Lung (tissue), 16 donors: Measurements from ENCODE around the gene ANKRD28. TPM values are rescaled to one million over a fixed set of nuclear protein-coding genes. Genes with fewer than 3 reads are reported as not detected.

Source experiments
- ATAC-seq: fragments of 200-7000 bp; cut with Tn5 transposase; one replicate; pipeline ENCODE4 v1.9.1; 2020; ENCODE audit warnings: moderate number of reproducible peaks; ENCODE audit not compliant: insufficient read depth, low FRiP score
- DNase-seq, 3 donors: peaks; one replicate each; pipeline ENCODE4 v3.0.0-alpha.2; 2013 to 2017
- H3K27ac ChIP-seq, 2 donors: one replicate each; pipeline ENCODE4 v1.5.1; 2013; ENCODE audit warnings: mild to moderate bottlenecking in 2 of 2, moderate library complexity in 2 of 2, control low read depth in 1 of 2, inconsistent platforms in 1 of 2, low read depth in 1 of 2, low read length in 1 of 2
- H3K27me3 ChIP-seq, 3 donors: one replicate each; pipeline ENCODE4 v1.5.1; 2013; ENCODE audit warnings: low read length in 2 of 3; ENCODE audit not compliant: control insufficient read depth in 3 of 3, insufficient read depth in 3 of 3
- H3K36me3 ChIP-seq, 4 donors: one replicate each; pipeline ENCODE4 v1.5.1; 2013; ENCODE audit warnings: low read length in 4 of 4, mild to moderate bottlenecking in 1 of 4, moderate library complexity in 1 of 4; ENCODE audit not compliant: control insufficient read depth in 4 of 4, insufficient read depth in 4 of 4
- H3K4me1 ChIP-seq, 5 donors: one replicate each; pipeline ENCODE4 v1.5.1; 2013; ENCODE audit warnings: low read length in 5 of 5, mild to moderate bottlenecking in 2 of 5, moderate library complexity in 1 of 5; ENCODE audit not compliant: control insufficient read depth in 5 of 5, insufficient read depth in 5 of 5
- H3K4me3 ChIP-seq: one replicate; pipeline ENCODE4 v1.5.1; 2013; ENCODE audit warnings: mild to moderate bottlenecking, control low read depth, moderate library complexity
- H3K9ac ChIP-seq, 2 donors: one replicate each; pipeline ENCODE4 v1.5.1; 2013; ENCODE audit warnings: low read length in 2 of 2, control low read depth in 1 of 2; ENCODE audit not compliant: insufficient read depth in 1 of 2
- H3K9me3 ChIP-seq, 4 donors: one replicate each; pipeline ENCODE4 v1.5.1; 2013; ENCODE audit warnings: low read length in 3 of 4, mild to moderate bottlenecking in 1 of 4, moderate library complexity in 1 of 4; ENCODE audit not compliant: control insufficient read depth in 4 of 4, insufficient read depth in 3 of 4
- whole genome bisulfite sequencing, 2 donors: extraction: QIAGEN DNeasy Blood & Tissue Kit; methylation state at CpG; one replicate each; pipeline ENCODE4 v1.1.7; 2013; 5-methylcytosine and 5-hydroxymethylcytosine counted together
- long read RNA-seq, 5 donors: transcript quantifications; one replicate each; lab custom pipeline, GENCODE V29; 2026
- polyA plus RNA-seq, 2 donors: library from polyadenylated mRNA; stranded (reverse); fragments of 200-250 nt; gene quantifications; one replicate each; pipeline ENCODE4 v1.2.1, GENCODE V29; 2013
- total RNA-seq, 2 donors: library from RNA; depleted of rRNA in 1 of 2; stranded (reverse); fragments of >200 nt in 1 of 2; gene quantifications; one replicate each; pipeline ENCODE4 v1.2.1, GENCODE V29; 2014 to 2021
- TF ChIP-seq, protein P1 (sequence below): IDR thresholded peaks from 2 replicates; pipeline ENCODE4 v1.5.1; 2012; ENCODE audit warnings: mild to moderate bottlenecking; ENCODE audit errors: control extremely low read depth, extremely low read depth
- donor health status: control.
- donor health status: control.
- donor health status: Bipolar disorder and iron deficiency.
- donor health status: healthy.
- donor health status: DM: yes; HTN: yes; CAD: no.

ANKRD28 gene
- total RNA-seq, result 10 to 100 TPM; 64.3 to 66.7 TPM
- polyA plus RNA-seq, result 10 to 100 TPM; 11.1 to 14.1 TPM
- long read RNA-seq, donor 1, result 0 reads
- long read RNA-seq, donor 2, partial matches to known transcripts, result 0 of 1 reads
- long read RNA-seq, donor 2, other reads (novel, unspliced or antisense), result 0 of 1 reads
- long read RNA-seq, donor 3, result 0 reads
- long read RNA-seq, donor 4, full-length matches to known transcripts, result 1 of 1 reads
- long read RNA-seq, donor 4, partial matches to known transcripts, result 0 of 1 reads
- long read RNA-seq, donor 4, other reads (novel, unspliced or antisense), result 0 of 1 reads
- long read RNA-seq, donor 5, result 0 reads

DNA sequence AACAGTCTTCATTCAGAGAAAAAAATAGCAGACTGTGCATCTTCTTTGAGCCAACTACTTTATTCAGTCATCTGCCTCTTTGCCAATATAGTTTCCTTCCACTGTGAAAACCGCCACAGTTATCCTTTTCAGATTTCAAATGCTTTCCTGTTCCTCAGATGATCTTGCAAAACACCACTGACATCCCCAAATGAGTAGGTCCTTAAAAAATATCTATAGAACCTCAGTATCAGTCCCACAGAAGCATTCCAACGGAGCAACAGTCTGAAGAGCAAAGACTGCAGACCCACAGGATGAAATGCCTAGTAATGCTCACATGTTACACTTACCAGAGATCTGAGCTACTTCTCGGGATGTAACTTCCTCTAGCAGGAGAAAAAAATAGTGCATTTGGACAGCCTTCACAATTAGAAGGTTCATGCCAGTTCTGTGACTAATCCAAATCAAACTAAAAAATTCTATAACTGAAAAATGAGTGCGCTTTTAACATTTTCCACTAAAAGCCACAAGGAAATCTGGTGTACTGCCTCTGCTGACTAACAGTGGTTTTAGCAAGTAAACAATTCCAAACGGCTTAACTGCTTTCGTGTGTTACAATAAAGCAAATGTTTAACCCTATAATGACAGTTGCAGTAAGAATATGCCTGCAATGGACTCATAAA lies at the start of gene ANKRD28:
Gene ANKRD28 (minus strand): TSS at position 338 of the 662 bp plus-strand sequence. CDS start 1,458 bp downstream, outside the sequence.
- Histone ChIP-seq H3K36me3 (no peaks in the 10 kb centered on the region), H3K9me3 (no peaks in the 10 kb centered on the region), H3K27me3 (no peaks in the 10 kb centered on the region), H3K4me1 (peaks cover 0 to 44% (median 2%) of the 10 kb centered on the region in 5 donors), H3K27ac (peak within 1 kb of the TSS; percentile 43 to 97), H3K4me3 (no peak within 1 kb of the TSS), H3K9ac (peak within 1 kb of the TSS; percentile 14 to 85)
- ATAC-seq (peak; percentile 78), DNase-seq (peak; percentile 35 to 91 (median 87))
- TF ChIP-seq, protein P1, sequence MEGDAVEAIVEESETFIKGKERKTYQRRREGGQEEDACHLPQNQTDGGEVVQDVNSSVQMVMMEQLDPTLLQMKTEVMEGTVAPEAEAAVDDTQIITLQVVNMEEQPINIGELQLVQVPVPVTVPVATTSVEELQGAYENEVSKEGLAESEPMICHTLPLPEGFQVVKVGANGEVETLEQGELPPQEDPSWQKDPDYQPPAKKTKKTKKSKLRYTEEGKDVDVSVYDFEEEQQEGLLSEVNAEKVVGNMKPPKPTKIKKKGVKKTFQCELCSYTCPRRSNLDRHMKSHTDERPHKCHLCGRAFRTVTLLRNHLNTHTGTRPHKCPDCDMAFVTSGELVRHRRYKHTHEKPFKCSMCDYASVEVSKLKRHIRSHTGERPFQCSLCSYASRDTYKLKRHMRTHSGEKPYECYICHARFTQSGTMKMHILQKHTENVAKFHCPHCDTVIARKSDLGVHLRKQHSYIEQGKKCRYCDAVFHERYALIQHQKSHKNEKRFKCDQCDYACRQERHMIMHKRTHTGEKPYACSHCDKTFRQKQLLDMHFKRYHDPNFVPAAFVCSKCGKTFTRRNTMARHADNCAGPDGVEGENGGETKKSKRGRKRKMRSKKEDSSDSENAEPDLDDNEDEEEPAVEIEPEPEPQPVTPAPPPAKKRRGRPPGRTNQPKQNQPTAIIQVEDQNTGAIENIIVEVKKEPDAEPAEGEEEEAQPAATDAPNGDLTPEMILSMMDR, result no peak
- 1 to 2% methylated on average over 6 of the region's 6 CpGs for WGBS, 2 donors

DNA sequence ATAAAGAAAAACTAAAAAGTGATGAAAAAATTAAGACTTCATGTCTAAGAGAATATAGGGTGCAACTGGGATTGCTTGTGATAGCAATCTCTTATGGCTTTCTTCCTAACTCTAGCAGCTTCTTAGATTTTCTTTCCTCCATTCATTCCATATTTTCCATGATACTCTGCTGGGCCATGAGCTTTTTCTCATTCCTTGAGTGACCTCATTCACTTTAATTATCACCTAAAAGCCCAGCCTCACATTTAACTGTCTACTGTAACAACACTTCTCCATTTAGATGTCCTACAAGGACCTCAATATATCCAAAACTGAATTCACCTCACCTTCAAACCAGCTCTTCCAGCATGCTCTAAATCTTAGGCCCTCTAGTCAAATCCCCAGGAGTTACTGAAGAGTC lies 49.5 kb upstream of the ANKRD28 start:
- no peak overlapping the region for H3K9ac ChIP-seq
- peaks cover 0 to 4% (median 0%) of the 10 kb centered on the region in 4 donors for H3K9me3 ChIP-seq
- no peaks in the 10 kb centered on the region for H3K36me3 ChIP-seq
- no peaks in the 10 kb centered on the region for H3K27me3 ChIP-seq
- H3K4me3 ChIP-seq, result no peak overlapping the region
- H3K4me1 ChIP-seq, result peaks cover 0 to 7% (median 0%) of the 10 kb centered on the region in 5 donors
- ATAC-seq (no peak), DNase-seq (no peak)
- TF ChIP-seq, protein P1, result no peak
- no peak overlapping the region for H3K27ac ChIP-seq

DNA sequence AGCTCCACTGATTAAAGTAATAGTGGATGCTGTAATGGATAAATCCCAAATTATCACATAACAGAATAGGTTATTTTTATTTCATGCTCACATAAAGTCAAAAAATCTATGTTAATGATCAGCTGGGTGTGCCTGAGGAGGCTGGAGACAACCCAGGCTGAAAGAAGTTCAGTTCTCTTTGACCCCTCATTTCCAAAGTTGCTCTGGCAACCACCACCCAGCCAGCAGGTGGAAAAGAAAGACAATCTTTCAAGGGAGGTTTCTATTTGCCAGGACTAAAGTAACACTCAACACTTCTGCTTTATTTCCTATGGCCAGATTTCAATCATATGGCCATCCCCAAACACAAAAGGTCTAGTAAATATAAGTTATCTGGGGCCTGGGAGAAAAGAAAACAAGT lies 48.8 kb upstream of the ANKRD28 start:
- no peak for DNase-seq
- TF ChIP-seq, protein P1, result no peak
- Histone ChIP-seq H3K9ac (no peak overlapping the region), H3K27me3 (no peaks in the 10 kb centered on the region), H3K27ac (no peak overlapping the region), H3K9me3 (peaks cover 0 to 4% (median 0%) of the 10 kb centered on the region in 4 donors), H3K4me1 (peaks cover 0 to 7% (median 0%) of the 10 kb centered on the region in 5 donors), H3K4me3 (no peak overlapping the region), H3K36me3 (no peaks in the 10 kb centered on the region)
- ATAC-seq, result no peak
